HL-60 (cell line): ENCODE results near the gene TACC2.

Experiments used
- CTCF ChIP-seq: IDR thresholded peaks from one replicate; pipeline ENCODE4 v1.5.1; 2011; ENCODE audit warnings: low read length, control low read depth, inconsistent platforms; ENCODE audit not compliant: insufficient read depth
- POLR2AphosphoS5 ChIP-seq: IDR thresholded peaks from 2 replicates; pipeline ENCODE4 v1.6.1; 2012; ENCODE audit warnings: low read depth
- REST ChIP-seq: IDR thresholded peaks from 2 replicates; pipeline ENCODE4 v1.6.1; 2012; ENCODE audit warnings: low read depth; ENCODE audit not compliant: insufficient replicate concordance

- TF ChIP-seq CTCF (no peak), POLR2AphosphoS5 (no peak), REST (no peak)
These were observed 14.9 kb upstream of the TACC2 start for GRCh38 chr10:121974019-121974534.
